Measurements from ENCODE around the gene SFI1.

SFI1 gene

DNA sequence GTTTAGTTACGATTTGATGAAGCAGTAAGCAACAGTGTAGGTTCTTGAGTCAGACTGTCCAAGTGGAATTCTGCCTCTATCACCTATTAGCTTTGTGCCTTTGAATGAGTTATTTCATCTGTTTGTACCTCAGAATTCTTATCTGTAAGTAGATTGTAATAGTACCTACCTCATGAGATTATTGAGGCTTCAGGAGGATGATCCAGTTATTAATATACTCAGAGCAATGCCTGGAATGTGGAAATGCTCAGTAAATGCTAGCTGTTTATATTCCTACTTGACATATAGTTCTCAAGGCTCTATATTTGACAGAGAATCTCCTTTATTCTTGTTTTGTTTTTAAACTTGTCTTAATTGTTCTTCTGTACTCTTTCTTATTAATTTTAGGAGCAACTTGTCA lies 70.1 kb downstream of the SFI1 start:
- no peak overlapping the region for H3K23ac ChIP-seq (ENCODE audit: low read length in 2 of 2)
- H3K36me3 ChIP-seq (ENCODE audit: control insufficient read depth in 1 of 2, insufficient read depth in 2 of 2, low read depth in 1 of 2, low read length in 2 of 2), result peaks cover 0 to 3% of the 10 kb centered on the region in 2 experiments
- no peak overlapping the region for H3K4ac ChIP-seq (ENCODE audit: low read depth in 1 of 2, low read length in 2 of 2)
- no peak overlapping the region for H2BK120ac ChIP-seq (ENCODE audit: low read depth, low read length)
- no peak for DNase-seq
- H4K91ac ChIP-seq (ENCODE audit: low read length), result no peak overlapping the region
- no peak overlapping the region for H3K9ac ChIP-seq (ENCODE audit: low read length)
- H4K8ac ChIP-seq (ENCODE audit: low read length), result no peak overlapping the region
- H2AFZ ChIP-seq (ENCODE audit: low read depth, low read length), result no peak overlapping the region
- H3K79me1 ChIP-seq (replicated peaks; ENCODE audit: low read length, poor library complexity, severe bottlenecking), result no peaks in the 10 kb centered on the region
- no peak overlapping the region for H3K4me3 ChIP-seq (ENCODE audit: insufficient read depth in 1 of 2, low read depth in 1 of 2, low read length in 2 of 2)
- no peaks in the 10 kb centered on the region for H3K9me3 ChIP-seq (ENCODE audit: control insufficient read depth, low read length)
- whole genome bisulfite sequencing, result 100% methylated on average over 1 of the region's 1 CpG
- no peaks in the 10 kb centered on the region for H3K27me3 ChIP-seq (ENCODE audit: control insufficient read depth in 1 of 2, insufficient read depth in 1 of 2, low read length in 2 of 2)
- H3K4me2 ChIP-seq (ENCODE audit: low read length, poor library complexity, severe bottlenecking), result no peak overlapping the region
- H3K14ac ChIP-seq (ENCODE audit: low read length in 2 of 2), result no peak overlapping the region
- no peak overlapping the region for H2AK5ac ChIP-seq (ENCODE audit: low read length, severe bottlenecking)
- H3K4me1 ChIP-seq (ENCODE audit: control insufficient read depth, insufficient read depth, low read depth, low read length), result no peaks in the 10 kb centered on the region
- no peak overlapping the region for H2BK5ac ChIP-seq (ENCODE audit: low read depth, low read length, poor library complexity, severe bottlenecking)
- peak overlapping the region; percentile 4 for H3K27ac ChIP-seq (ENCODE audit: low read length, poor library complexity, severe bottlenecking)
- H2BK15ac ChIP-seq (ENCODE audit: low read depth, poor library complexity, severe bottlenecking), result no peak overlapping the region
- no peak overlapping the region for H2BK12ac ChIP-seq (ENCODE audit: low read length in 2 of 2)
- no peak overlapping the region for H3K18ac ChIP-seq (ENCODE audit: low read depth in 1 of 2, low read length in 2 of 2)

GRCh38 chr22:31567196-31567595 lies 70.9 kb downstream of the SFI1 start:
- no peak overlapping the region for H4K8ac ChIP-seq (ENCODE audit: low read length)
- no peaks in the 10 kb centered on the region for H3K27me3 ChIP-seq (ENCODE audit: control insufficient read depth in 1 of 2, insufficient read depth in 1 of 2, low read length in 2 of 2)
- H2BK5ac ChIP-seq (ENCODE audit: low read depth, low read length, poor library complexity, severe bottlenecking), result no peak overlapping the region
- H3K4ac ChIP-seq (ENCODE audit: low read depth in 1 of 2, low read length in 2 of 2), result no peak overlapping the region
- no peak overlapping the region for H4K91ac ChIP-seq (ENCODE audit: low read length)
- H3K18ac ChIP-seq (ENCODE audit: low read depth in 1 of 2, low read length in 2 of 2), result no peak overlapping the region
- no peak overlapping the region for H3K14ac ChIP-seq (ENCODE audit: low read length in 2 of 2)
- no peak overlapping the region for H3K9ac ChIP-seq (ENCODE audit: low read length)
- peaks cover 2 to 3% of the 10 kb centered on the region in 2 experiments for H3K36me3 ChIP-seq (ENCODE audit: control insufficient read depth in 1 of 2, insufficient read depth in 2 of 2, low read depth in 1 of 2, low read length in 2 of 2)
- H3K79me1 ChIP-seq (replicated peaks; ENCODE audit: low read length, poor library complexity, severe bottlenecking), result no peaks in the 10 kb centered on the region
- no peak overlapping the region for H3K4me3 ChIP-seq (ENCODE audit: insufficient read depth in 1 of 2, low read depth in 1 of 2, low read length in 2 of 2)
- H2BK15ac ChIP-seq (ENCODE audit: low read depth, poor library complexity, severe bottlenecking), result no peak overlapping the region
- no peak overlapping the region for H2AFZ ChIP-seq (ENCODE audit: low read depth, low read length)
- H2BK12ac ChIP-seq (ENCODE audit: low read length in 2 of 2), result no peak overlapping the region
- WGBS, result 90% methylated on average over 1 of the region's 1 CpG
- no peak overlapping the region for H3K27ac ChIP-seq (ENCODE audit: low read length, poor library complexity, severe bottlenecking)
- no peak overlapping the region for H3K23ac ChIP-seq (ENCODE audit: low read length in 2 of 2)
- H3K9me3 ChIP-seq (ENCODE audit: control insufficient read depth, low read length), result no peaks in the 10 kb centered on the region
- H2BK120ac ChIP-seq (ENCODE audit: low read depth, low read length), result no peak overlapping the region
- H3K4me2 ChIP-seq (ENCODE audit: low read length, poor library complexity, severe bottlenecking), result no peak overlapping the region
- H2AK5ac ChIP-seq (ENCODE audit: low read length, severe bottlenecking), result no peak overlapping the region
- no peak for DNase-seq
- no peaks in the 10 kb centered on the region for H3K4me1 ChIP-seq (ENCODE audit: control insufficient read depth, insufficient read depth, low read depth, low read length)

DNA sequence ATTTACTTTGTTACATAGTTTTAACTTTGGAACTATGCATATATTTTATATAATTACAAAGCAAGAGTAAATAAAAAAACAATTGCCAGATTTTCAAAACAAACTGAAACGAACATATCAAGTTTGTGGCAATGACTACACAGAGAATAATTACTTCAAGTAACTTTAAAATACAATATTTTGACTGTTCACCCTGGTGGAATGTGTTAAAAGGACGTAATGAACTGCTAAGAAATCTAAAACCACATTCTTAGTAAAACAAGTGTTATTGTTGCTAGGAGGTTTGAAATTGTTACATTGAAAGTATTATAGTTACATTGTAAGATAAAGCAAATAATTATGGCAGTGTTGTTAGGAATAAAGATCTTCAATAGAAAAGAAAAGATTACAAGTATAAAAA lies 71.4 kb downstream of the SFI1 start:
- Histone ChIP-seq H3K4me1 (ENCODE audit: control insufficient read depth, insufficient read depth, low read depth, low read length) (no peaks in the 10 kb centered on the region), H3K14ac (ENCODE audit: low read length in 2 of 2) (no peak overlapping the region), H3K18ac (ENCODE audit: low read depth in 1 of 2, low read length in 2 of 2) (no peak overlapping the region), H3K27ac (ENCODE audit: low read length, poor library complexity, severe bottlenecking) (no peak overlapping the region), H3K27me3 (ENCODE audit: control insufficient read depth in 1 of 2, insufficient read depth in 1 of 2, low read length in 2 of 2) (no peaks in the 10 kb centered on the region), H2BK12ac (ENCODE audit: low read length in 2 of 2) (no peak overlapping the region), H2BK15ac (ENCODE audit: low read depth, poor library complexity, severe bottlenecking) (no peak overlapping the region), H3K9ac (ENCODE audit: low read length) (no peak overlapping the region), H4K91ac (ENCODE audit: low read length) (no peak overlapping the region), H3K36me3 (ENCODE audit: control insufficient read depth in 1 of 2, insufficient read depth in 2 of 2, low read depth in 1 of 2, low read length in 2 of 2) (peaks cover 2 to 3% of the 10 kb centered on the region in 2 experiments), H2BK5ac (ENCODE audit: low read depth, low read length, poor library complexity, severe bottlenecking) (no peak overlapping the region), H2AFZ (ENCODE audit: low read depth, low read length) (no peak overlapping the region), H2AK5ac (ENCODE audit: low read length, severe bottlenecking) (no peak overlapping the region), H3K23ac (ENCODE audit: low read length in 2 of 2) (no peak overlapping the region), H3K9me3 (ENCODE audit: control insufficient read depth, low read length) (no peaks in the 10 kb centered on the region), H2BK120ac (ENCODE audit: low read depth, low read length) (no peak overlapping the region), H3K79me1 (replicated peaks; ENCODE audit: low read length, poor library complexity, severe bottlenecking) (no peaks in the 10 kb centered on the region), H3K4me3 (ENCODE audit: insufficient read depth in 1 of 2, low read depth in 1 of 2, low read length in 2 of 2) (no peak overlapping the region), H4K8ac (ENCODE audit: low read length) (no peak overlapping the region), H3K4ac (ENCODE audit: low read depth in 1 of 2, low read length in 2 of 2) (no peak overlapping the region), H3K4me2 (ENCODE audit: low read length, poor library complexity, severe bottlenecking) (no peak overlapping the region)
- DNase-seq, result no peak
- no CpG with 5 or more reads among the region's 2 CpGs for WGBS

GRCh38 chr22:31569126-31569525 lies 72.8 kb downstream of the SFI1 start:
- Histone ChIP-seq H3K23ac (ENCODE audit: low read length in 2 of 2) (no peak overlapping the region), H3K36me3 (ENCODE audit: control insufficient read depth in 1 of 2, insufficient read depth in 2 of 2, low read depth in 1 of 2, low read length in 2 of 2) (peaks cover 2 to 14% of the 10 kb centered on the region in 2 experiments), H2BK15ac (ENCODE audit: low read depth, poor library complexity, severe bottlenecking) (no peak overlapping the region), H2BK120ac (ENCODE audit: low read depth, low read length) (no peak overlapping the region), H3K27me3 (ENCODE audit: control insufficient read depth in 1 of 2, insufficient read depth in 1 of 2, low read length in 2 of 2) (no peaks in the 10 kb centered on the region), H3K4me2 (ENCODE audit: low read length, poor library complexity, severe bottlenecking) (no peak overlapping the region), H4K8ac (ENCODE audit: low read length) (no peak overlapping the region), H3K4me3 (ENCODE audit: insufficient read depth in 1 of 2, low read depth in 1 of 2, low read length in 2 of 2) (no peak overlapping the region), H2BK5ac (ENCODE audit: low read depth, low read length, poor library complexity, severe bottlenecking) (no peak overlapping the region), H3K18ac (ENCODE audit: low read depth in 1 of 2, low read length in 2 of 2) (no peak overlapping the region), H2AK5ac (ENCODE audit: low read length, severe bottlenecking) (no peak overlapping the region), H3K4me1 (ENCODE audit: control insufficient read depth, insufficient read depth, low read depth, low read length) (no peaks in the 10 kb centered on the region), H3K9me3 (ENCODE audit: control insufficient read depth, low read length) (no peaks in the 10 kb centered on the region), H3K9ac (ENCODE audit: low read length) (no peak overlapping the region), H2AFZ (ENCODE audit: low read depth, low read length) (no peak overlapping the region), H3K4ac (ENCODE audit: low read depth in 1 of 2, low read length in 2 of 2) (no peak overlapping the region), H2BK12ac (ENCODE audit: low read length in 2 of 2) (no peak overlapping the region), H3K79me1 (replicated peaks; ENCODE audit: low read length, poor library complexity, severe bottlenecking) (no peaks in the 10 kb centered on the region), H3K14ac (ENCODE audit: low read length in 2 of 2) (no peak overlapping the region), H3K27ac (ENCODE audit: low read length, poor library complexity, severe bottlenecking) (no peak overlapping the region), H4K91ac (ENCODE audit: low read length) (no peak overlapping the region)
- no peak for DNase-seq
- 95% methylated on average over 1 of the region's 1 CpG for WGBS
